CD4-positive, alpha-beta T cell treated with Interleukin-4 for 4 hours (primary cell): Measurements from ENCODE around the gene CCN5.

Source experiments
- DNase-seq: peaks from one replicate; pipeline ENCODE4 v3.0.0-alpha.2; 2020

Gene CCN5

GRCh38 chr20:44738813-44739477, 23.8 kb downstream of the CCN5 start:
- peak; percentile 31 for DNase-seq

- no peak for DNase-seq
These were observed 24.8 kb downstream of the CCN5 start for GRCh38 chr20:44739942-44740341.

- no peak for DNase-seq
These were observed 27.3 kb downstream of the CCN5 start for GRCh38 chr20:44742304-44743079.

GRCh38 chr20:44743080-44743701, 28.0 kb downstream of the CCN5 start:
- DNase-seq, result no peak

GRCh38 chr20:44743916-44744655, 28.9 kb downstream of the CCN5 start:
- DNase-seq, result no peak

GRCh38 chr20:44745122-44745597, 30.0 kb downstream of the CCN5 start:
- DNase-seq, result no peak

GRCh38 chr20:44745598-44746366, 30.6 kb downstream of the CCN5 start, which contains the start of gene KCNK15:
Gene KCNK15 (plus strand): TSS chr20:44745865. CDS start chr20:44745911, 46 bp downstream.
- no peak for DNase-seq

GRCh38 chr20:44746367-44747165, 31.4 kb downstream of the CCN5 start:
- no peak for DNase-seq

- DNase-seq, result peak; percentile 36
These were observed 32.2 kb downstream of the CCN5 start for GRCh38 chr20:44747166-44748004.

- DNase-seq, result no peak
These were observed 32.8 kb downstream of the CCN5 start for GRCh38 chr20:44748005-44748370.

GRCh38 chr20:44750081-44750805, 35.1 kb downstream of the CCN5 start:
- DNase-seq, result no peak

GRCh38 chr20:44752099-44752931, 37.1 kb downstream of the CCN5 start:
- no peak for DNase-seq

GRCh38 chr20:44754554-44754953, 39.4 kb downstream of the CCN5 start:
- no peak for DNase-seq

- DNase-seq, result no peak
These were observed 41.0 kb downstream of the CCN5 start for GRCh38 chr20:44756011-44756688.

GRCh38 chr20:44756956-44757355, 41.8 kb downstream of the CCN5 start:
- no peak for DNase-seq

- no peak for DNase-seq
These were observed 43.3 kb downstream of the CCN5 start for GRCh38 chr20:44758247-44759101.

GRCh38 chr20:44759595-44759994, 44.4 kb downstream of the CCN5 start:
- no peak for DNase-seq
